IMR-90 (cell line): ENCODE measurements around the gene PROM2. TPM values are rescaled to one million over a fixed set of nuclear protein-coding genes. Genes with fewer than 3 reads are reported as not detected.

Experiments used
- ATAC-seq: fragments of 200-7000 bp; cut with Tn5 transposase; 2 replicates; pipeline ENCODE4 v1.9.1; 2020; ENCODE audit warnings: low read depth, mild to moderate bottlenecking, moderate library complexity
- BruUV-seq: library from RNA; stranded (reverse); fragments of 400-500 nt; replicated peaks from 2 replicates; lab custom pipeline; 2021; lab: Mats Ljungman, UMichigan
- CTCF ChIA-PET: fragments of 300-600 bp; formaldehyde crosslinking; extraction: SDS; loops from one replicate; lab custom pipeline; 2021; ENCODE audit warnings: antibody characterized with exemption; lab: Yijun Ruan, JAX
- POLR2A ChIA-PET: fragments of 300-600 bp; sonication (Branson Sonifier 250); formaldehyde crosslinking; loops from one replicate; lab custom pipeline; 2022; ENCODE audit warnings: antibody characterized with exemption; ENCODE audit not compliant: unreplicated experiment; lab: Charles Lee
- DNase-seq: peaks from one replicate; pipeline ENCODE4 v3.0.0; 2013
- H2AFZ ChIP-seq: replicated peaks from 2 replicates; pipeline ENCODE3; 2013; ENCODE audit warnings: low read length, mild to moderate bottlenecking; ENCODE audit not compliant: poor library complexity
- H2AK5ac ChIP-seq: 2 replicates; pipeline ENCODE4 v1.6.1; 2013; ENCODE audit warnings: low read depth, low read length, inconsistent platforms
- H2AK9ac ChIP-seq: replicated peaks from 2 replicates; pipeline ENCODE3; 2013; ENCODE audit warnings: mild to moderate bottlenecking, low read depth, low read length, moderate library complexity; ENCODE audit not compliant: poor library complexity
- H2BK120ac ChIP-seq: 2 replicates; pipeline ENCODE4 v1.6.1; 2013; ENCODE audit warnings: low read depth, low read length, inconsistent platforms
- H2BK15ac ChIP-seq: 3 replicates; pipeline ENCODE4 v1.6.1; 2013; ENCODE audit warnings: low read depth, low read length, inconsistent platforms
- H2BK20ac ChIP-seq: 2 replicates; pipeline ENCODE4 v1.6.1; 2013; ENCODE audit warnings: low read depth, mild to moderate bottlenecking, inconsistent platforms, low read length, moderate library complexity
- H2BK5ac ChIP-seq: 2 replicates; pipeline ENCODE4 v1.6.1; 2013; ENCODE audit warnings: mild to moderate bottlenecking, low read depth, low read length, inconsistent platforms; ENCODE audit not compliant: poor library complexity, severe bottlenecking
- H3K14ac ChIP-seq: replicated peaks from 2 replicates; pipeline ENCODE4 v1.6.1; 2013; ENCODE audit warnings: low read depth, low read length, inconsistent platforms
- H3K18ac ChIP-seq: 2 replicates; pipeline ENCODE4 v1.6.1; 2013; ENCODE audit warnings: low read depth, low read length, control low read depth
- H3K23ac ChIP-seq: 2 replicates; pipeline ENCODE4 v1.6.1; 2013; ENCODE audit warnings: low read depth, low read length, inconsistent platforms
- H3K27ac ChIP-seq: 2 replicates; pipeline ENCODE4 v1.5.1; 2013; ENCODE audit warnings: mild to moderate bottlenecking, control low read depth, low read length; ENCODE audit not compliant: insufficient read depth
- H3K27me3 ChIP-seq: 2 replicates; pipeline ENCODE4 v1.6.1; 2013; ENCODE audit warnings: low read length; ENCODE audit not compliant: control insufficient read depth, insufficient read depth
- H3K36me3 ChIP-seq: 2 replicates; pipeline ENCODE4 v1.6.1; 2013; ENCODE audit warnings: low read length, mixed read lengths; ENCODE audit not compliant: control insufficient read depth, insufficient read depth
- H3K4ac ChIP-seq: 2 replicates; pipeline ENCODE4 v1.6.1; 2013; ENCODE audit warnings: low read depth, low read length, inconsistent platforms
- H3K4me1 ChIP-seq: 2 replicates; pipeline ENCODE4 v1.6.1; 2013; ENCODE audit warnings: low read length, mixed read lengths; ENCODE audit not compliant: control insufficient read depth, insufficient read depth
- H3K4me2 ChIP-seq: 2 replicates; pipeline ENCODE4 v1.6.1; 2013; ENCODE audit warnings: low read depth, mild to moderate bottlenecking, control low read depth, low read length, moderate library complexity
- H3K4me3 ChIP-seq: 2 replicates; pipeline ENCODE4 v1.5.1; 2013; ENCODE audit warnings: low read depth, mild to moderate bottlenecking, control low read depth, low read length, moderate library complexity; ENCODE audit not compliant: insufficient read depth
- H3K56ac ChIP-seq: 2 replicates; pipeline ENCODE4 v1.6.1; 2013; ENCODE audit warnings: low read length, inconsistent platforms; ENCODE audit not compliant: insufficient read depth; ENCODE audit errors: extremely low read depth
- H3K79me1 ChIP-seq, 2 experiments: 2 replicates each; pipeline ENCODE4 v1.6.1; 2013; ENCODE audit warnings: low read length in 2 of 2, inconsistent platforms in 1 of 2, low read depth in 1 of 2
- H3K9ac ChIP-seq: 2 replicates; pipeline ENCODE4 v1.6.1; 2013; ENCODE audit warnings: low read depth, low read length, control low read depth
- H3K9me1 ChIP-seq: 2 replicates; pipeline ENCODE4 v1.6.1; 2013; ENCODE audit warnings: low read length, inconsistent platforms; ENCODE audit not compliant: insufficient read depth
- H3K9me3 ChIP-seq: 2 replicates; pipeline ENCODE4 v1.6.1; 2013; ENCODE audit warnings: low read length; ENCODE audit not compliant: control insufficient read depth, insufficient read depth
- H4K20me1 ChIP-seq: 2 replicates; pipeline ENCODE4 v1.6.1; 2013; ENCODE audit warnings: low read length, inconsistent platforms; ENCODE audit not compliant: insufficient read depth
- H4K5ac ChIP-seq: 2 replicates; pipeline ENCODE4 v1.6.1; 2013; ENCODE audit warnings: mild to moderate bottlenecking, low read depth, low read length, control low read depth
- H4K8ac ChIP-seq, 2 experiments: 2 replicates each; pipeline ENCODE4 v1.6.1; 2013; ENCODE audit warnings: low read depth in 2 of 2, low read length in 2 of 2, control low read depth in 1 of 2, inconsistent platforms in 1 of 2
- H4K91ac ChIP-seq: 2 replicates; pipeline ENCODE4 v1.6.1; 2013; ENCODE audit warnings: low read depth, low read length, inconsistent platforms; ENCODE audit not compliant: insufficient read depth
- BHLHE40 ChIP-seq: fragments of 150-350 bp; IDR thresholded peaks from 2 replicates; pipeline ENCODE4 v1.6.1; 2016; ENCODE audit warnings: mild to moderate bottlenecking, low read depth, low read length
- FOS ChIP-seq: fragments of 150-350 bp; IDR thresholded peaks from 2 replicates; pipeline ENCODE4 v1.6.1; 2016; ENCODE audit warnings: low read depth, low read length
- MAFK ChIP-seq: IDR thresholded peaks from 2 replicates; pipeline ENCODE4 v1.6.1; 2012; ENCODE audit warnings: low read depth, low read length, improper control_type of control experiment
- MXI1 ChIP-seq: IDR thresholded peaks from 2 replicates; pipeline ENCODE4 v1.6.1; 2012; ENCODE audit warnings: low read depth, mild to moderate bottlenecking, low read length, moderate library complexity, borderline replicate concordance
- POLR2A ChIP-seq: IDR thresholded peaks from 2 replicates; pipeline ENCODE4 v1.6.1; 2012; ENCODE audit warnings: mild to moderate bottlenecking, low read depth, low read length
- RFX5 ChIP-seq: IDR thresholded peaks from 2 replicates; pipeline ENCODE4 v1.8.0; 2012; ENCODE audit warnings: low read depth, mild to moderate bottlenecking, low read length, moderate library complexity
- WGBS, 2 experiments: methylation state at CpG; one replicate each; pipeline versions ENCODE4 v1.1.5 to v1.1.7; 2013; ENCODE audit warnings: missing lambda C conversion rate in 2 of 2; ENCODE audit not compliant: insufficient read length in 1 of 2; ENCODE audit errors: extremely low coverage in 2 of 2; 5-methylcytosine and 5-hydroxymethylcytosine counted together
- dilution Hi-C: fragments of 300-500 bp; cut with HindIII; formaldehyde crosslinking; loops from one replicate; pipeline ENCODE4 v1.14.3; 2018; ENCODE audit warnings: low sequenced_read_pairs; ENCODE audit not compliant: unreplicated experiment
- in situ Hi-C: fragments of 300-500 bp; cut with MboI; formaldehyde crosslinking; loops from 3 replicates; pipeline ENCODE4 v1.14.3; 2019; ENCODE audit warnings: low sequenced_read_pairs, inconsistent platforms, mixed read lengths
- intact Hi-C: fragments of 100-400 bp; cut with micrococcal nuclease; formaldehyde crosslinking; loops from 2 replicates; pipeline ENCODE4 v1.10.0; 2022
- polyA plus RNA-seq, 3 experiments: library from polyadenylated mRNA; depleted of rRNA; stranded (reverse); fragments of >200 nt; gene quantifications; 2 replicates each; pipeline ENCODE4 v1.2.3, GENCODE V29; 2012; ENCODE audit warnings: low replicate concordance in 1 of 3
- total RNA-seq: library from RNA; depleted of rRNA; stranded (reverse); fragments of >200 nt; gene quantifications from 2 replicates; pipeline ENCODE4 v1.2.3, GENCODE V29; 2012
- TF ChIP-seq, protein P1 (sequence below): conservative IDR thresholded peaks from 2 replicates; pipeline ENCODE4 v1.5.1; 2012; ENCODE audit warnings: mild to moderate bottlenecking, low read depth, low read length, improper control_type of control experiment

Gene PROM2
- total and polyA plus RNA-seq, 2 of the 4 experiments (the other 2 are of a cell fraction): 0.26 TPM; not detected in 1

DNA sequence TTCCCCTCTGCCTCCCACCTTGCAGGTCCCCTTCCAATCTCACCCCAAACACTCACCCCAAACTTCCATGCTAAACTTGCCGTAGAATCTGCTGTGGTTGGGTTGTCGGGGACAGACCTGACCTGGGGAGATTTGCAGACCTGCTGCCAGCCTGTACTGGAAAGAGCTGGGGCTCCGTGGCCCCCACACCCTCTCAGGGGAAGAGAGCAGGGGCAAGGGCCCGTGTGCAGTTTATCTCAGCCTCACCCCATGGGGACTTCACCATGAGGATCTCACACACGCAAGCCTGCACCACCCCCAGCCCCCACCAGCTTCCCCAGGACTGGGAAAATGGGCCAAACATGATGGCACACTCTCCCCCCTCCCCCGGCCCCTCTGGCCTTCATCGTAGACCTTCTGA, 53.6 kb downstream of the PROM2 start:
- H2AK5ac ChIP-seq: no peak overlapping the region
- CTCF ChIA-PET: interaction anchor here (2.0 kb wide), 1 partner anchor 17 kb away, joined by 4 read pairs; no protein-coding TSS in a partner anchor
- no peak for ATAC-seq

More for the DNA sequence above, 53.6 kb downstream of the PROM2 start:
- Histone ChIP-seq H3K23ac (no peak overlapping the region), H3K9me1 (no peaks in the 10 kb centered on the region), H2AK9ac (no peak overlapping the region), H2BK120ac (no peak overlapping the region), H4K91ac (no peak overlapping the region), H3K9me3 (no peaks in the 10 kb centered on the region), H3K4me1 (peaks cover 3% of the 10 kb centered on the region; the same call in 1 of the 2 replicates), H3K36me3 (no peaks in the 10 kb centered on the region), H3K9ac (no peak overlapping the region), H3K27ac (no peak overlapping the region), H2BK15ac (no peak overlapping the region), H3K56ac (no peak overlapping the region), H3K79me1 (no peaks in the 10 kb centered on the region), H4K5ac (no peak overlapping the region), H2AFZ (peak overlapping the region; percentile 76), H3K4me3 (no peak overlapping the region), H3K14ac (no peak overlapping the region), H3K27me3 (no peaks in the 10 kb centered on the region; the same call in 1 of the 2 replicates), H4K8ac (no peak overlapping the region), H3K4ac (no peak overlapping the region), H2BK20ac (no peak overlapping the region), H3K18ac (no peak overlapping the region), H3K4me2 (no peak overlapping the region), H4K20me1 (no peaks in the 10 kb centered on the region), H2BK5ac (no peak overlapping the region)
- TF ChIP-seq MXI1: no peak
- TF ChIP-seq, protein P1, sequence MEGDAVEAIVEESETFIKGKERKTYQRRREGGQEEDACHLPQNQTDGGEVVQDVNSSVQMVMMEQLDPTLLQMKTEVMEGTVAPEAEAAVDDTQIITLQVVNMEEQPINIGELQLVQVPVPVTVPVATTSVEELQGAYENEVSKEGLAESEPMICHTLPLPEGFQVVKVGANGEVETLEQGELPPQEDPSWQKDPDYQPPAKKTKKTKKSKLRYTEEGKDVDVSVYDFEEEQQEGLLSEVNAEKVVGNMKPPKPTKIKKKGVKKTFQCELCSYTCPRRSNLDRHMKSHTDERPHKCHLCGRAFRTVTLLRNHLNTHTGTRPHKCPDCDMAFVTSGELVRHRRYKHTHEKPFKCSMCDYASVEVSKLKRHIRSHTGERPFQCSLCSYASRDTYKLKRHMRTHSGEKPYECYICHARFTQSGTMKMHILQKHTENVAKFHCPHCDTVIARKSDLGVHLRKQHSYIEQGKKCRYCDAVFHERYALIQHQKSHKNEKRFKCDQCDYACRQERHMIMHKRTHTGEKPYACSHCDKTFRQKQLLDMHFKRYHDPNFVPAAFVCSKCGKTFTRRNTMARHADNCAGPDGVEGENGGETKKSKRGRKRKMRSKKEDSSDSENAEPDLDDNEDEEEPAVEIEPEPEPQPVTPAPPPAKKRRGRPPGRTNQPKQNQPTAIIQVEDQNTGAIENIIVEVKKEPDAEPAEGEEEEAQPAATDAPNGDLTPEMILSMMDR: no peak
- no peak for TF ChIP-seq MAFK
- no peak for TF ChIP-seq POLR2A
- no peak for TF ChIP-seq FOS
- no peak for TF ChIP-seq BHLHE40
- no peak for TF ChIP-seq RFX5
- POLR2A ChIA-PET: no interaction called here
- whole genome bisulfite sequencing, 2 experiments: no CpG with 5 or more reads among the region's 7 CpGs
- DNase-seq: no peak
- no TSS peak for BruUV-seq
- dilution Hi-C loops (no loop called here), in situ Hi-C loops (no loop called here), intact Hi-C loops (no loop called here)
